ENCODE data around the gene GPANK1. TPM values are rescaled to one million over a fixed set of nuclear protein-coding genes. Genes with fewer than 3 reads are reported as not detected.
A peak's percentile ranks its signal among the peaks of the same experiment; 100 is the strongest.

Gene GPANK1
- total and polyA plus RNA-seq, 4 donors: 12.7 to 16.6 (median 14.5) TPM

DNA sequence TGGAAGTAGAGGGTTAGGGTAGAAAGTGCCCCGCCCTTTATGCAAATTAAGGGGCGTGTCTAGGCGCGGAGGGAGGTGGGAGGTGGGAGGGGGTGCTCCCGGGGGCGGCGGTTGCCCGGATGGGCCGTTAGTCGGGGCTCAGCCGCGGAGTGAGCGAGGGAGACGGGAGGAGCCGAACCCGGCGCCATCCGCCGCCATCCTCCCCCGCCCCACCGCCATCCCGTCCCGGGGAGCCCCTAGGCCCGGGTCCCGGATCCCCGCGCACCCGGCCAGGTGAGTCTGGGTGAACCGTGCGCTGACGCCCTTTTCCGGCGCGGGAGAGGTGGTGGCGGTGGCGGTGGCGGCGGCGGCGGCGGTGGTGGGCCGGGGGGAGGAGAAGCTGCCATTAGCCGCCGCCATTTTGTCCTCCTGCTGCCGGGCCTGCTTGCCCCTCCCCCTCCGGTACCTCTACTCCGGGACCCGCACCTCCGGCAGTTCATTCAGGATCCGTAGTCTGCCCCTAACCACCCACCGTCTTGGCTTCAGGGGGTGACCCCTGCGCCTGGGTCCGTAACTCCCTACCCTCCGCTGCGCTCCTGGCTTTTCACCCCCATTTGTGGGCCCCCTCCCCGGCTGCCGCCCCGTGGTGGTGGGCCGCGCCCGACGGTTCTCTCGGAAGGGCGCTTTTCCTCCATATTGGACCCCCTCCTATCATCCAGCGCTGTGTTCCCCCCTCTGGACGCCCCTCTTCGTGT lies 44.0 kb downstream of the GPANK1 start, which contains the start of gene PRRC2A:
Gene PRRC2A, plus strand, starts transcription at position 130 of the 734 bp plus-strand sequence. CDS start 2,075 bp downstream, outside the sequence.
- H3K4me1 ChIP-seq (ENCODE audit: control insufficient read depth in 5 of 5, insufficient read depth in 5 of 5, low read length in 5 of 5): peaks cover 2 to 14% (median 4%) of the 10 kb centered on the region in 5 donors
- no peaks in the 10 kb centered on the region for H3K9me3 ChIP-seq (ENCODE audit: control insufficient read depth in 4 of 4, insufficient read depth in 3 of 4, low read length in 3 of 4)
- H3K27ac ChIP-seq (ENCODE audit: low read depth in 1 of 2, low read length in 1 of 2): peak within 1 kb of the TSS; percentile 97 to 100
- H3K27me3 ChIP-seq (ENCODE audit: control insufficient read depth in 3 of 3, insufficient read depth in 3 of 3, low read length in 2 of 3): no peaks in the 10 kb centered on the region
- 0% methylated on average over 45 to 66 of the region's 67 CpGs for WGBS, 2 donors
- ATAC-seq (ENCODE audit: insufficient read depth, low FRiP score) (peak; percentile 56), DNase-seq (peak in 2 of 3 donors; percentile 79 to 83)
- peaks cover 16 to 30% (median 24%) of the 10 kb centered on the region in 4 donors for H3K36me3 ChIP-seq (ENCODE audit: control insufficient read depth in 4 of 4, insufficient read depth in 4 of 4, low read length in 4 of 4)
- peak within 1 kb of the TSS; percentile 62 for H3K4me3 ChIP-seq
- TF ChIP-seq, protein P1, sequence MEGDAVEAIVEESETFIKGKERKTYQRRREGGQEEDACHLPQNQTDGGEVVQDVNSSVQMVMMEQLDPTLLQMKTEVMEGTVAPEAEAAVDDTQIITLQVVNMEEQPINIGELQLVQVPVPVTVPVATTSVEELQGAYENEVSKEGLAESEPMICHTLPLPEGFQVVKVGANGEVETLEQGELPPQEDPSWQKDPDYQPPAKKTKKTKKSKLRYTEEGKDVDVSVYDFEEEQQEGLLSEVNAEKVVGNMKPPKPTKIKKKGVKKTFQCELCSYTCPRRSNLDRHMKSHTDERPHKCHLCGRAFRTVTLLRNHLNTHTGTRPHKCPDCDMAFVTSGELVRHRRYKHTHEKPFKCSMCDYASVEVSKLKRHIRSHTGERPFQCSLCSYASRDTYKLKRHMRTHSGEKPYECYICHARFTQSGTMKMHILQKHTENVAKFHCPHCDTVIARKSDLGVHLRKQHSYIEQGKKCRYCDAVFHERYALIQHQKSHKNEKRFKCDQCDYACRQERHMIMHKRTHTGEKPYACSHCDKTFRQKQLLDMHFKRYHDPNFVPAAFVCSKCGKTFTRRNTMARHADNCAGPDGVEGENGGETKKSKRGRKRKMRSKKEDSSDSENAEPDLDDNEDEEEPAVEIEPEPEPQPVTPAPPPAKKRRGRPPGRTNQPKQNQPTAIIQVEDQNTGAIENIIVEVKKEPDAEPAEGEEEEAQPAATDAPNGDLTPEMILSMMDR (IDR thresholded peaks at IDR 0.05; ENCODE audit: control extremely low read depth, extremely low read depth): no peak
- peak within 1 kb of the TSS; percentile 90 to 94 for H3K9ac ChIP-seq (ENCODE audit: insufficient read depth in 1 of 2, low read length in 2 of 2)

DNA sequence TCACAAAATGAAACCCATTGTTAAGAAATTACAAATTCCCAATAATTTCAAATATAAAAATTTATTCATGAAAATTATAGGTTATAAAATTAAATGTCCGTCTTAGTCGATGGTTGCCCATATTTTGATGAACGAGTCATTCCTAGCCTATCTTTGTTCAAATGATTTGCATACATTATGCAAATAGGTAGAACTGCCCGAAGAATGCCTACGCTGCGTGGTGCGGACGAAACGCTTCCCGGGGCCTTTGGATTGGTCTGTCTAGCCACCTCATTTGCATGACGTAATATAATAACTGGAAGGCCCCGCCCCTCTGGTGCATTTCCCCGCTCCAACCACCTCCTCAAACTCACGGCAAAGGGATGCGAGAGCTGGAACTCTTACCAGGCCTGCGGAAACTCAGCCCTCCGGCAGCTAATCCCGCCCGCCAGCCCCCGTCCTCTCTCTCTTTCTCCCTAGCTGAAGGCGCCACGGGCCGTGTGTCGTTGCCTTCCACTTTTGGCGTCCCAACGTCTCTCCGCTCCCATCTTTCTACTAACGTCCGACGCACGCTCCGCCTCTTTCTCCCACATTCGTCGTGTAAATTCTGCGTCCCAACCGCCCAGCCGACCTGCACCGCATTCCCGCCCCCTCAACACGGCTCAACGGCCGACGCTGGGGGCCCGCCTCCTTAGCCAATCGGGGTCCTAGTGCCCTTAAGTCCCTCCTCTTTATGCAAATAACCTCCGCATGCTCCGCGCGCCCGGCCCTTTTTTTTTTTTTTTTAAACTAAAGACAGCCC lies 44.8 kb downstream of the GPANK1 start:
- TF ChIP-seq, protein P1 (IDR thresholded peaks at IDR 0.05; ENCODE audit: control extremely low read depth, extremely low read depth): no peak
- H3K9me3 ChIP-seq (ENCODE audit: control insufficient read depth in 4 of 4, insufficient read depth in 3 of 4, low read length in 3 of 4): no peaks in the 10 kb centered on the region
- peak overlapping the region; percentile 90 to 100 for H3K27ac ChIP-seq (ENCODE audit: low read depth in 1 of 2, low read length in 1 of 2)
- peak; percentile 87 for ATAC-seq (ENCODE audit: insufficient read depth, low FRiP score)
- H3K36me3 ChIP-seq (ENCODE audit: control insufficient read depth in 4 of 4, insufficient read depth in 4 of 4, low read length in 4 of 4): peaks cover 8 to 22% (median 16%) of the 10 kb centered on the region in 4 donors
- peaks cover 2 to 17% (median 4%) of the 10 kb centered on the region in 5 donors for H3K4me1 ChIP-seq (ENCODE audit: control insufficient read depth in 5 of 5, insufficient read depth in 5 of 5, low read length in 5 of 5)
- 0% methylated on average over 50 of the region's 50 CpGs for WGBS, 2 donors
- peak; percentile 99 to 100 (median 100) for DNase-seq
- peak overlapping the region; percentile 29 for H3K4me3 ChIP-seq
- no peaks in the 10 kb centered on the region for H3K27me3 ChIP-seq (ENCODE audit: control insufficient read depth in 3 of 3, insufficient read depth in 3 of 3, low read length in 2 of 3)
- H3K9ac ChIP-seq (ENCODE audit: insufficient read depth in 1 of 2, low read length in 2 of 2): peak overlapping the region; percentile 72 to 90

DNA sequence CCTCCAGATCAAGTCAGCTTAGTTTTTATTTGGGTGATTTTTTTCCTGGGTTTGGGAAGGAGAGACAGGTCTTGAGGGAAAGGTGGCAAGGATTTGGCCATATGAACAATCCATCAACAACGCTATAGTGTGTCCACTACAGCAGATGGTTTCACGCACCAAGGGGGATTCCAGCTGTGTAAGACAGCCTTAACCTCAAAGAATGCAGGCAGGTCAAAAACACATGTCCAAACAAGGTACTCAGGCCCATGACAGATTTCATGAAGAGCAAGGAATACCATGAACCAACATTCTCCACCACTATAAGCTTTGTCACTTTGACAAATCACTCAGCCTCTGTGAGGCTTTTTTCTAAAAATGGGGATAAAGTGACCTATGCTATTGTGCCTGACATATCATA lies 47.8 kb downstream of the GPANK1 start:
- ATAC-seq (ENCODE audit: insufficient read depth, low FRiP score) (no peak), DNase-seq (no peak)
- H3K4me3 ChIP-seq: no peak overlapping the region
- 90 to 93% methylated on average over 2 of the region's 2 CpGs for WGBS, 2 donors
- H3K9me3 ChIP-seq (ENCODE audit: control insufficient read depth in 4 of 4, insufficient read depth in 3 of 4, low read length in 3 of 4): no peaks in the 10 kb centered on the region
- TF ChIP-seq, protein P1 (IDR thresholded peaks at IDR 0.05; ENCODE audit: control extremely low read depth, extremely low read depth): no peak
- peaks cover 0 to 4% (median 0%) of the 10 kb centered on the region in 4 donors for H3K36me3 ChIP-seq (ENCODE audit: control insufficient read depth in 4 of 4, insufficient read depth in 4 of 4, low read length in 4 of 4)
- H3K27ac ChIP-seq (ENCODE audit: low read depth in 1 of 2, low read length in 1 of 2): no peak overlapping the region
- no peaks in the 10 kb centered on the region for H3K27me3 ChIP-seq (ENCODE audit: control insufficient read depth in 3 of 3, insufficient read depth in 3 of 3, low read length in 2 of 3)
- peaks cover 0 to 20% (median 2%) of the 10 kb centered on the region in 5 donors for H3K4me1 ChIP-seq (ENCODE audit: control insufficient read depth in 5 of 5, insufficient read depth in 5 of 5, low read length in 5 of 5)
- H3K9ac ChIP-seq (ENCODE audit: insufficient read depth in 1 of 2, low read length in 2 of 2): no peak overlapping the region

Measured in lung (tissue), 12 donors.